Left colon (tissue), 2 donors: ENCODE data around the gene PTPRD. TPM values are rescaled to one million over a fixed set of nuclear protein-coding genes. Genes with fewer than 3 reads are reported as not detected.

Experiments
- ATAC-seq: fragments of 200-7000 bp; cut with Tn5 transposase; one replicate; pipeline ENCODE4 v1.9.1; 2020; ENCODE audit warnings: mild to moderate bottlenecking, moderate library complexity
- DNase-seq, 2 donors: peaks; one replicate each; pipeline ENCODE4 v3.0.0-alpha.2; 2020
- intact Hi-C, 2 donors: fragments of 100-400 bp; cut with DNase I in 1 of 2; cut with micrococcal nuclease in 1 of 2; formaldehyde crosslinking; loops; one replicate each; pipeline versions ENCODE4 v1.11.2 to v1.14.0; 2022; cut with DNase I, micrococcal nuclease
- total RNA-seq, 2 donors: library from RNA; stranded (reverse); fragmentation: NEBNext Ultra II Directional; extraction: Animal tissue kit (Norgen Biotek cat#: 25700); gene quantifications; one replicate each; pipeline ENCODE4 v1.2.1, GENCODE V29; 2021
- donor health status: DM: no; HTN: no; CAD: no.
- donor health status: DM: yes; HTN: yes; CAD: no.

Gene PTPRD
- total RNA-seq, 2 donors from 2014 or later = 95.1 to 107 TPM

GRCh38 chr9:8494571-8494970 is 2118.2 kb downstream of the PTPRD start:
- no peak for ATAC-seq
- DNase-seq = no peak
- intact Hi-C loops = no loop called here

- no peak for DNase-seq
- intact Hi-C loops = no loop called here
- ATAC-seq = no peak
Observed at GRCh38 chr9:8492679-8493078, 2120.1 kb downstream of the PTPRD start.

DNA sequence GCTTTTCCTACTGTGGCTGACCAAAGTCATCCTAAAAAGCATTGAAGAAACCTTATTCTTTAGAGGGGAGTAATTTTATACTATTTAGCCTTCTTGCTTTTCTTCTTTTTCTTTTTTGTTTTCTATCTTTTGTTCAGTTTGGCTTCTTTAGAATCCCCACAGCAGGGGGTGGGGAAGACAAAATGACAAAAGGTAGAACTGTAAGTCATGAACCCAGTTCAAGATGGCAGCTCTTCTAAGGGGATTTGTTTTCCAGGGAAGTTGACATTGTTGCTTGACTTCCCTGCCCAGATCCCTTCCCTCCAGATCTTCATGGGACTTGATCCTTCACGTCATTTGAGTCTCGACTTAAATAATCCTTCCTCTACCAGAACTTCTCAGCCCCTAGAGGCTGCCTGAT is 2120.8 kb downstream of the PTPRD start:
- ATAC-seq = no peak
- no peak for DNase-seq
- intact Hi-C loops = no loop called here

DNA sequence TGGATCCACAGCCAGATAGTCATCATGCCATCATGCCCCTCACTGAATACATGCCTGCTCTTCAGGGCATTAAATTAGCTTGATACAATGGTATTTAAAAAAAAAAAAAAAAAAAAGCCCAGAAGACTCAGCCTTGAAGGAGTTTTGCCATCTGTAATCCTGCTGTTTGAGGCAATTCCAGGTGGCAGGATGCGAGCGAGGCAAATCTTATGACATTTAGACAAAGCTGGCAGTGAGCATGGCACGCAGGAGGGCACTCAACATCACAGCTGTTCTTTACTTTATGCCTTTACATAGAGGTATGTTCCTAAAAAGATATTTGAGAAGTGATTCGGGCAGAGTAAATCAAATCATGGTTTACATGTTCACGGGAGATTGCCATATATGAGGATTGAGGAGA is 2121.2 kb downstream of the PTPRD start:
- DNase-seq (no peak), ATAC-seq (no peak)
- intact Hi-C loops = no loop called here

DNA sequence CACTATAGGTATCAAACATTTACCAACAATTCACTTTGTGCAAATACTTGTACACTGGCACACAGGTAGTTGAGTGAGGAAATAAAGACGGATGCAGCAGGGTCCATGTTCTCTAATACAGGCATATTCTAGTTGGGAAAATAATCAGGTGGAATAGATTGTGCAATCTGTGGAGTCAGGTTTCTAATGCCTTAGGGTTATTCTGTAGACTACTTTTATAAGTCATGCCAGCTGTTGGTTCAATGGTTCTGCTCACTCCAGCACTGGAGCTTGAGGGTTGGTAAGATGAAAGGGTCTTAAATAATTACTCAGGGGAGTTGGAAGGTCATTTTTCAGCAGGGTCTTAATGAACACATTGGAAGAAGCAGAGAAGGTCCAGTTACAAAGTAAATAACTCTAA is 2123.0 kb downstream of the PTPRD start:
- DNase-seq (no peak), ATAC-seq (no peak)
- intact Hi-C loops = no loop called here

DNA sequence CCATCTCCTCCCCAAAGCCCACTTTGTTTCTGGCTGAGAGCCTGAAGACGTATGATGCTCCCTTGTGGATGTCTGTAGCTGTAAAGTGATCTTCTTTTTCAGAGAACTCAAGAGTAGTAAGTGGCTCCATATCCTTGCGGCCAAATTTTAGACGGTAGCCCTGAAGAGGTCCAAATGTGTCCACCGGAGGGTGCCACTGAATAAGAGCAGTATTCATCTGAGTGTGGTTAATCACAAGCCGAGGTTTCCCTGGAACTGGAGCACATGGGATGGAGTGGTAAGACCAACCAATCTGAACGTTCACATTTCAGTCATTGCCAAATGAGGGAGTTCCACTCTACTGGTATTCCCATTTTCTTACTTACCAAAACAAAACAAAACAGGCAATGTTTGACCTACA is 2126.7 kb downstream of the PTPRD start:
- intact Hi-C loops = no loop called here
- ATAC-seq (peak; percentile 72), DNase-seq (peak in 1 of 2 donors; percentile 45)

DNA sequence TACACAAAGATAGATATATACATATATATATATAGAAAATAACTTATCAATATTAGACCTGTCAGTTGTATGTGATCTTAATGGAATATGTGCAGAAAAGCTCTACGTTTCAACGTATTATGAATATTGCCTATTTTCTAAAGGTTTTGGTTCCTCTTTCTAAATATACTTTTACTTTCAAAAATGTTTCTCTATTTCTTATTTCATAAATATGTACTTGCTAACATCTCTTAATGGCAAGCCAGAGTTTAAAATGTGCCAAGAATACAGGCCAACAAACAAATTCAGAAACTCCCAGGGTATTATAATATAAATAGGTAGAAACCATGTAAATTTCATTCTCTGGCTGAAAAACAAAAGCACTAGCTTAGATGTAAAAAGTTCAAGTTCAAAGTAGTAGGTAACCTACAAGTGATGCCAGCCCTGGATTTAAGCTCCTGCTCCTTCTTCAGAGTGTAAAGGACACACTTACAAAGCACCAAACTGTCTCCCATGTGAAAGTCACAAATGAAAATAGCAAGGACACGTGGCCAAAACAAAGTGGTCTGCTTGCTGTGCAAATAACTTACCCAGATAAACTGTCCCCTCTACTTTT is 2128.1 kb downstream of the PTPRD start:
- intact Hi-C loops = no loop called here
- no peak for ATAC-seq
- DNase-seq = no peak

DNA sequence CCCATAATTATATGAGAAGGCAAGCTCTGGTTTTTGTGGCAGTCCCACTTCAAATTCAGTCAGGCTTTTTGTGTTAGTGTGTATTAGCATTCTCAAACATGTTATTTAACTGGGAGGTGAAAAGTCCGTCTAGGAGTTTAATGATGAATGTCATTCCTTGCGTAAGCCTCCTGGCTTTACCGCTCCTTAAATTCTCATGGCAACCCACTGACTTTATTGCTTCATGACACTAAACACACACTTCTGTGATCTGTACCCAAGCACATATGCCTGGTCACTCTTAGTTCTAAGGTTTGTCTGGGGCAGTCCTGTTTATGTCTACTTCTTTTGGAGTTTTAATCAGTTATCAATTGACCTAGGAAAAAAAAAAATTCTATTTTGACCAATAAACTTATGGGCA is 2135.4 kb downstream of the PTPRD start:
- no peak for DNase-seq
- intact Hi-C loops = no loop called here
- no peak for ATAC-seq

GRCh38 chr9:8474937-8475336 is 2137.9 kb downstream of the PTPRD start:
- DNase-seq (no peak), ATAC-seq (no peak)
- intact Hi-C loops = no loop called here

- intact Hi-C loops = no loop called here
- no peak for ATAC-seq
- no peak for DNase-seq
Observed at GRCh38 chr9:8473244-8474020, 2139.4 kb downstream of the PTPRD start.

- intact Hi-C loops = no loop called here
- ATAC-seq = no peak
- no peak for DNase-seq
Observed at GRCh38 chr9:8468045-8468637, 2144.7 kb downstream of the PTPRD start.

DNA sequence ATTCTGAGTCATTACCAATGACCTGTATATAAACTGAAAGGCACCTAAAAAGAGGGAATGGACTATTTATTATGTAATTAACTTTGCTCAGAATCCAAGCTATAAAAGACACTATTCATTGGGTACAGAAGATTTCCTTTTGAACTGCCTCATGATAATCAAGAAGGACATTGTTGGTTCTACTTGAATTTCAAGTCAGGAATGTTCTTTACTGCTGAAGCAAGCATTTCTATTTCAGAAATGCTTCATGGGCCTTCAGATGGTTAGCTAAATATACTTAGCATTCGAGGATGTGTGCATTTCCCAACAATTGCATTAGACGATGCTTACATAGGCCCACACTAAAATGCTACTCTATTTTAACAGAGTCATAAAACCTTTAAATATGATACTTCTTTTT is 2155.0 kb downstream of the PTPRD start:
- intact Hi-C loops = no loop called here
- no peak for ATAC-seq
- no peak for DNase-seq

GRCh38 chr9:8457055-8457454 is 2155.7 kb downstream of the PTPRD start:
- DNase-seq (no peak), ATAC-seq (no peak)
- intact Hi-C loops = no loop called here

DNA sequence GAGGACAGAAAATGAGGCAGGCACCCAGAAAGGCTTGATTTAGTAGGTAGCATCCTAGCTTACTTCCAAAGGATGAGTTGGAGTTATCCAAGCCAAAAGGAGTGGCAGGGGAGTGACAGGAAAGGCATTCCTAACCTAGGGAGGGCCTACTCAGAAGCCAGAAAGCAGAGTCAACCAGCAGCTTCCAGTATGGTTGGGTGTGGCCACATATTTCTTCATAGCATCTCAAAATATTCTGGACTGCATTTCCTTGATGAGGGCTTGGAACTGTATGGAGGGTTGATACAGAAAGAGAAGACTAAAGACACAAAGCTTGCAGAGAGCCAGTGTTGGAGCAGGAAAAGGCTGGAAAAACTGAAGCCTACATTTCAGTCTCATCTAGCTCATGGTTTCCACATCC is 2156.5 kb downstream of the PTPRD start:
- intact Hi-C loops = no loop called here
- ATAC-seq (peak; percentile 64), DNase-seq (no peak)

- no peak for ATAC-seq
- DNase-seq = no peak
- intact Hi-C loops = no loop called here
Observed at GRCh38 chr9:8450810-8451545, 2161.8 kb downstream of the PTPRD start.

- DNase-seq (no peak), ATAC-seq (no peak)
- intact Hi-C loops = no loop called here
Observed at GRCh38 chr9:8448226-8448625, 2164.6 kb downstream of the PTPRD start.

DNA sequence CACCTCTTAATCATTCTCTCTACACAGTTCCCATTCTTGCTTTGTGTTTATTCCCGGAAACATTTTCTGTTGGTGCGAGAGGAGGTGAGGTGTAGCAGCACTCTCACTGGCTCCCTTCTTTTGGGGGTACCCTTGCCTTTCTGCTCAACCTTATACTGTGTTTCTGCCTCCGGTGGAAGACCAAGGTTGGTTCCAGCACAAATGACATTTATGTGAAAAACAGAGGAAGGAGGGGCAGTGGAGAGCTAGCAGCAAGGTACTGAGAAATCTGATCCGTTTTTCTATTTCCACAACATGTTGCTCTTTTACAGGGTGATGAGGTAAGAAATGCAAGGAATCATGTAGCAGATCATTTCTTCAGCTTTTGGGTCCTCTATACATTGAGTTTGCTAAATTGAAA is 2165.2 kb downstream of the PTPRD start:
- DNase-seq (no peak), ATAC-seq (no peak)
- intact Hi-C loops = no loop called here

DNA sequence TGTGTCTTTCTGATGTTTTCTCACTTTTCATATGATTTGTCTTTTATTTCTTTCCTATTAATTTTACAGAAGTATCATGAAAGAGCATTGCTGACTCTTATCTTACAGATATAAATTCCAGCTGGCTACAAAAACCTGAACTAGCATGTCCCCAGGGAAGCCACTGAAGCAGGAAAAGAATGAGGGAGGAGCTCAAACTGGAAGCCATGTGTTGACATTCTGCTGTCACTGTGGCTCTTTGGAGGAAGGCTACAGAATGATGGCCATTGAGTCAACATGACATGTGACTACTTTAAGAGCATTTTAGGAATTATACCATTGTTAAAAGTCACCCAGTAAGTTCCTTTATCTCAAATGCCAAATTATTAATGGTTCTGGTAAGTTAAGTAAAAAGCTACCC is 2174.9 kb downstream of the PTPRD start:
- DNase-seq = no peak
- intact Hi-C loops = no loop called here
- ATAC-seq = no peak

- ATAC-seq (no peak), DNase-seq (no peak)
- intact Hi-C loops = no loop called here
Observed at GRCh38 chr9:8437259-8437658, 2175.5 kb downstream of the PTPRD start.

- ATAC-seq (no peak), DNase-seq (no peak)
- intact Hi-C loops = no loop called here
Observed at GRCh38 chr9:8436786-8437185, 2176.0 kb downstream of the PTPRD start.
